ENCODE results near the gene RBAK. TPM values are rescaled to one million over a fixed set of nuclear protein-coding genes. Genes with fewer than 3 reads are reported as not detected.
"Not testable (repeated sequence)": the region's sequence is repeated elsewhere in the genome, so short reads cannot be mapped to it uniquely, and the experiment has no call there.

The RBAK gene
- total RNA-seq, 1 donor from 2014 or later: 16.4 TPM

DNA sequence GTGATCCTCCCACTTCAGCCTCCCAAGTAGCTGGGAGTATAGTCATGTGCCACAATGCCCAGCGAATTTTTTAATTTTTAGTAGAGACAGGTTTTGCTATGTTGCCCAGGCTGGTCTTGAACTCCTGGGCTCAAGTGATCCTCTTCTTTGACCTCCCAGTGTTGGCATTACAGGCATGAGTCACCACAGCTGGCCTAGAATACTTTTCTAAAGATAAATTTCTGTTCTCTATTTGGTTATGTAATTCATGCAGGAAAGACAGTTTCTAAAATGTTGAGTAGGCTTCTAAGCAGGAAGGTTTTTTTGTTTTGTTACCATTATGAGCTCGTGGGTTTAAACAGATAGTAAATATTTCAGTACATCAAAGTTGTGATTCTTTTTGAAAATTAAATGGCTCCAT is 5.0 kb downstream of the RBAK start:
- no peak for DNase-seq (ENCODE audit: low spot score)

- not testable (repeated sequence) for DNase-seq (ENCODE audit: low spot score)
Measured at GRCh38 chr7:5051731-5052130, 6.1 kb downstream of the RBAK start.

GRCh38 chr7:5053175-5053574 is 7.5 kb downstream of the RBAK start:
- no peak for DNase-seq (ENCODE audit: low spot score)

GRCh38 chr7:5063698-5064097 is 18.0 kb downstream of the RBAK start:
- DNase-seq (ENCODE audit: low spot score): no peak

GRCh38 chr7:5064391-5065106 is 18.9 kb downstream of the RBAK start:
- no peak for DNase-seq (ENCODE audit: low spot score)

GRCh38 chr7:5065107-5065407 is 19.4 kb downstream of the RBAK start:
- no peak for DNase-seq (ENCODE audit: low spot score)

DNA sequence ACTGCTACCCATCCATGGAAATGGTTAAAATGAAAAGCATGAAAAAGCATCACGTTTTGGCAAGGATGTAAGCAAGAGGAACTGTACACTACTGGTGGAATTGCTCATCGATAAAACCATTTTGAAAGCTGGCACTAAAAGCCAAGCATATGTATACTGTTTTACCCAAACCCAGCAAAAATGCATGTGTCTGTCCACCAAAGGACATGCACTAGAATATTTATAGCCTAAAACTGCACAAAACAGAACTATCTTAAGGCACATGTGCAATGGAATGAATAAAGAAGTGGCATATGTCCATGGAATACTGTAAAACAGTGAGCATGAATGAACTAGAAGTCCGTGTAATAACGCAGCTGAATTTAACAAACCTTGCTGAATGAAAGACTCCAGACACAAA is 22.9 kb downstream of the RBAK start:
- DNase-seq (ENCODE audit: low spot score): no peak

GRCh38 chr7:5070206-5070605 is 24.5 kb downstream of the RBAK start:
- no peak for DNase-seq (ENCODE audit: low spot score)

GRCh38 chr7:5075187-5075586 is 29.5 kb downstream of the RBAK start:
- DNase-seq (ENCODE audit: low spot score): not testable (repeated sequence)

DNA sequence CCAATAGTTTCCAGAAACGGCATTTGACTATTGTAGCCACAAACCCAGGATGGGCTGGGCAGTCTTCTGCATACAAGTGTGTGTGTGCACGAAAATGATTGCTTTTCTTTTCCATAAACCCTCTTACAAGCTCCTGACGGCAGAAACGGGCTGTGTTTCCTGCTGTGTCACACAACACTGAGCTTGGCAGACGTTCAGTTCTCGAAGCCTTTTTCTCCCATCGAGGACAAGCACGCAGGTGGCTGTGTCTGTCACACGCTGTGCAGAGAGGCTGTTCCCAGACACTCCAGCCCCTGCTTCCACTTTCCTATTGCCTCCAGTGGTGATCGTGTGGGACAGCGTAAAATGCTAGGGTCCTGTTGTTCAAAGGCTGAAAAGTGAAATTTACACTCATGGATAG is 32.1 kb downstream of the RBAK start:
- DNase-seq (ENCODE audit: low spot score): no peak

DNA sequence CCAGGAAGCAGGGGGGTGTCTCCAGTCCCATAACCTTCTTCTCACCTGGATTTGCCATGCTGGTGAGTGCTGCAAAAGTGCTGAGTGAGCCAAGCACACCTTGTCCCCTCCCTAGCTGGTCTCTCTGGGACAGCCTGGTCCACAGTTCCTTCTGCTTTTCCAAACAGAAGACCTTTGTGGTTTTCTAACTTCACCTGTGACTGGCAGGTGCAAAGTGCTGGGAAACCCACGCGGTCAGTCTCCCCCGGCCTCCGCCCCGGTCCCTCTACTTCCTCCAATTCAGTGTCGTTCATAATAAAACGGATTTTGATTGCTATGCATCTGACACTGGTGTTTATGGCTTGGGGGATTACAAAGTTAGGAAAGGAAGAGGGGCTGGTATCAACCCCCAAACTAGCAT is 37.1 kb downstream of the RBAK start:
- DNase-seq (ENCODE audit: low spot score): no peak

DNA sequence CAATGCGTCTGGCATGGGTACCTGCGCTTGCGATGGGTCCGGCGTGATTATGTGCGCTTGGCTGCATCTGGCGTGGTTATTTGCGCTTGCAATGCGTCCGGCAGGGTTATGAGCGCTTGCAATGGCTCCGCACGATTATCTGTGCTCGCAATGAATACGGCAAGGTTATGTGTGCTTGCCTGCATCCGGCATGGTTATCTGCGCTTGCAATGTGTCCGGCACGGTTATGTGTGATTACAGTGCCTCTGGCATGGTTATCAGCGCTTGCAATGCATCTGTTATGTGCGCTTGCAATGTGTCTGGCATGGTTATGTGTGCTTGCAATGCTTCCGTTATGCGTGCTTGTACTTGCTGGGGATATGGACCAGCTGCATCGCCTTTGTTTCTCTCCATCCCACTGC is 37.7 kb downstream of the RBAK start:
- no peak for DNase-seq (ENCODE audit: low spot score)

- no peak for DNase-seq (ENCODE audit: low spot score)
Measured at GRCh38 chr7:5086256-5086655, 40.6 kb downstream of the RBAK start.

DNA sequence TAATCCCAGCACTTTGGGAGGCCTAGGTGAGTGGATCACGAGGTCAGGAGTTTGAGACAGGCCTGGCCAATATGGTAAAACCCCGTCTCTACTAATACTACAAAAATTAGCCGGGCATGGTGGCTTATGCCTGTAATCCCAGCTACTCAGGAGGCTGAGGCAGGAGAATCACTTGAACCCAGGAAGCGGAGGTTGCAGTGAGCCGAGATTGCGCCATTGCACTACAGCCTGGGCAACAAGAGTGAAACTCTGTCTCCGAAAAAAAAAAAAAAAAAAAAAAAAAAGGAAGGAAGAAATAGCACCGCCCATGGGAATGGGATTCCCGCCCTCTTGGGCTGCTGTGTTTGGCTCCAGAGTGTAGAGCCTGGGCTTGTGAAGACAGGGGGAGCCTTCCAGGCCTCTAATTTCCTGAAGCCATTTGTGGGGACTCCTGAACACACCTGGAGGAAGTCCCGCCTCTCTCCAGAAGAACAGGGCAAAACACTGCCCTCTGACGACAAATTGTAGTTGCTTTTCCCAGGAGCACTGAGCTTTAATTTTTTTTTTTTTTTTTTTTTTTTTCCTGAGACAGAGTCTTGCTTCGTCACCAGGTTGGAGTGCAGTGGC is 42.7 kb downstream of the RBAK start:
- not testable (repeated sequence) for DNase-seq (ENCODE audit: low spot score)

- no peak for DNase-seq (ENCODE audit: low spot score)
Measured at GRCh38 chr7:5088906-5089305, 43.2 kb downstream of the RBAK start.

GRCh38 chr7:5093948-5094347 is 48.3 kb downstream of the RBAK start:
- no peak for DNase-seq (ENCODE audit: low spot score)

- no peak for DNase-seq (ENCODE audit: low spot score)
Measured at GRCh38 chr7:5094641-5095040, 49.0 kb downstream of the RBAK start.

DNA sequence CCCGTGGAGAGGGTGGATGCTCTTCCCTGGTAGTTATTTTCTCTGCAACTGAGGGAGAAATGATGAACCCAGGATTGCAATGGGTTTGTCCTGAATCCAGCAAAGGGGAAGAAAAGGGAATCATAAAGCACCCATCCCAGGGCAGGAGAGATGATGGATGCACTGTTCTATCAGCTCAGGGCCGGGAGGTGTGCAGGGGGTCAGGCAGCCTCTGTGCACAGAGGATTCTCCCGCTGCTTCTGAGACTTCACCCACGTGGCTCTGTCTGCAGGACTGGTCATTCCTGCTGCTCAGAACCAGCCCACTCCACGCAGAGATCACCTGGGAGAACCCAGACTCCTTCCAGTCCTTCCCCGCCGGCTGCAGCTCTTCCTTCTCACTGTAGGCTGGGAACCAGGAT is 70.7 kb downstream of the RBAK start:
- DNase-seq (ENCODE audit: low spot score): no peak

- DNase-seq (ENCODE audit: low spot score): no peak
Measured at GRCh38 chr7:5117095-5117970, 71.7 kb downstream of the RBAK start.

Measured in ureter (tissue), 1 donor.